Cardiac septum (tissue), 1 donor: ENCODE measurements around the gene PRM1. TPM values are rescaled to one million over a fixed set of nuclear protein-coding genes. Genes with fewer than 3 reads are reported as not detected.

Source experiments
- DNase-seq: peaks from one replicate; pipeline ENCODE4 v3.0.0-alpha.2; 2020; ENCODE audit warnings: low spot score
- intact Hi-C: fragments of 100-400 bp; cut with DNase I; formaldehyde crosslinking; loops from one replicate; pipeline ENCODE4 v1.14.0; 2022
- total RNA-seq: library from RNA; stranded (reverse); fragmentation: NEBNext Ultra II Directional; extraction: Animal tissue kit (Norgen Biotek cat#: 25700); gene quantifications from one replicate; pipeline ENCODE4 v1.2.1, GENCODE V29; 2021
- donor health status: DM: no; HTN: no; CAD: no.

PRM1 gene
- total RNA-seq, 1 donor from 2014 or later, result not detected

DNA sequence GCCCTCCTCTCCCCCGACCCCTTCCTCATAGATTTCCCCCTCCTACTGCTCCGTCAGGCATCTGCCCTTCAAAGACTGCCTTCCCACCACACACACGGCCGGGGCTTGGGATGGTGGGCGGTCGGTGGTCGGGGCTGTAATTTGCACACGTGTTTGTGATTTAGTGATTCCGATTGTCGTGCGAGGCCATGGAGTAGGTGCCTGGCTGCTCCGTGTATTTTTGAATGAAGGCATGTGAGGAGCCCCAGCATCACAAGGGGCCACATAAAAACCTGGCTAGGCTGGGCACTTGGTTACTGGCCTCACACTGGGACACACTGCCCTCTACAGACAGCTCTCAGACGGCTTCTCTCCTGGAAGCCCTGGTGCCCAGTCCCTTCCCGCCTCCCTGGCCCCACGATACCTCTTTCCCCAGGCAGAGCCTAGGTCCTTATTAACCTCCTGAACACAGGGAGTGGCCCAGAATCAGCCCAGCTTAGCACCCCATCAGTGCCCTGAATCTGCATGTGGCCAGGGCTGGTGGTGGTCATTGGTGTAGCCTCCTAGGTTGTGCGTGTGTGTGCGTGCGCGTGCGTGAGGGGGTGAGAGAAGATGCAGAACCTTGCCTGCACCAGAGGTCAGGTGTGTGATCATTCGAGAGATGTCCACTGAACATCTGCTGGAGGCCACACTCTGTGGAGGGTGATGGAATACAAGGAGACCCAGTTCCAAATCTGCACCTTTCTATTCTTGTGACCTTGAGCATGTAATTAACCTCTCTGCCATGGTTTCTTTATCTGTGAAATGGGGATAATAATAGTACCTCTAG lies 23.8 kb downstream of the PRM1 start:
- intact Hi-C loops, result loop anchor here (2.0 to 10.0 kb wide), 5 partner anchors 40 to 225 kb away; partner anchors contain the start of gene RMI2
- peak; percentile 88 for DNase-seq

DNA sequence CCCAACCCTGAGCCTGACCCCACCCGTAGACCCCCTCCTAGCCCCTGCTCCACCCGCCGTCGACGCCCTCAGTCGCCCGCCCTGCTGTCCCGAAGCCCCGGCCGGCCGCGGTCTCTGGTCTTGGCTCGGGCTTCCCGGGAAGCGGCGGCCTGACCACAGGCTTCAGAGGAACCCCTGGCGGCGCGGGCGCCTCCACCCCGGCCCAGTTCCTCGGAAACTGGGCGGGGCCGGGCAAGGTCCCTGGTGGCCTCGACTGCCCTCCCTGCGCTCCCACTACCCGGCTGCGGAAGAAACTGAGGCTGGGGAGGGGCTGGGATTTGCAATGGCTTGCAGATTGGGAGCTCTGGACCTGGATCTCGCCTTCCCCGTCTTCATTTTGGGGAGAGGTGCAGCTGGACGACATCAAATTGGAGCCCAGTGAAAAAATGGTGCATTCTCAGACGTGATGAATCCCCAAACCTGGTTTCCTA lies 24.4 kb downstream of the PRM1 start:
- DNase-seq, result peak; percentile 83
- intact Hi-C loops, result loop anchor here (1.0 to 10.0 kb wide), 6 partner anchors 41 to 285 kb away; partner anchors contain the start of gene RMI2

GRCh38 chr16:11255737-11256660 lies 25.1 kb downstream of the PRM1 start, which contains the start of gene SOCS1:
SOCS1 (minus strand) TSS chr16:11256204; CDS start chr16:11255478, 726 bp downstream.
- intact Hi-C loops, result loop anchor here (1.0 to 10.0 kb wide), 7 partner anchors 41 to 285 kb away; partner anchors contain the start of gene RMI2
- DNase-seq, result peak; percentile 96

GRCh38 chr16:11254913-11255736 lies 26.0 kb downstream of the PRM1 start:
- intact Hi-C loops, result loop anchor here (2.0 to 10.0 kb wide), 5 partner anchors 42 to 223 kb away; partner anchors contain the start of gene RMI2
- no peak for DNase-seq

GRCh38 chr16:11253995-11254912 lies 26.9 kb downstream of the PRM1 start:
- intact Hi-C loops, result loop anchor here (2.0 to 10.0 kb wide), 2 partner anchors 119 to 151 kb away; no protein-coding TSS in a partner anchor
- no peak for DNase-seq

- DNase-seq, result no peak
- intact Hi-C loops, result loop anchor here (10.0 kb wide), 1 partner anchor 119 kb away; no protein-coding TSS in a partner anchor
These were observed 27.8 kb downstream of the PRM1 start for GRCh38 chr16:11253009-11253994.

- no peak for DNase-seq
- intact Hi-C loops, result loop anchor here (10.0 kb wide), 1 partner anchor 118 kb away; no protein-coding TSS in a partner anchor
These were observed 28.6 kb downstream of the PRM1 start for GRCh38 chr16:11252482-11252931.

DNA sequence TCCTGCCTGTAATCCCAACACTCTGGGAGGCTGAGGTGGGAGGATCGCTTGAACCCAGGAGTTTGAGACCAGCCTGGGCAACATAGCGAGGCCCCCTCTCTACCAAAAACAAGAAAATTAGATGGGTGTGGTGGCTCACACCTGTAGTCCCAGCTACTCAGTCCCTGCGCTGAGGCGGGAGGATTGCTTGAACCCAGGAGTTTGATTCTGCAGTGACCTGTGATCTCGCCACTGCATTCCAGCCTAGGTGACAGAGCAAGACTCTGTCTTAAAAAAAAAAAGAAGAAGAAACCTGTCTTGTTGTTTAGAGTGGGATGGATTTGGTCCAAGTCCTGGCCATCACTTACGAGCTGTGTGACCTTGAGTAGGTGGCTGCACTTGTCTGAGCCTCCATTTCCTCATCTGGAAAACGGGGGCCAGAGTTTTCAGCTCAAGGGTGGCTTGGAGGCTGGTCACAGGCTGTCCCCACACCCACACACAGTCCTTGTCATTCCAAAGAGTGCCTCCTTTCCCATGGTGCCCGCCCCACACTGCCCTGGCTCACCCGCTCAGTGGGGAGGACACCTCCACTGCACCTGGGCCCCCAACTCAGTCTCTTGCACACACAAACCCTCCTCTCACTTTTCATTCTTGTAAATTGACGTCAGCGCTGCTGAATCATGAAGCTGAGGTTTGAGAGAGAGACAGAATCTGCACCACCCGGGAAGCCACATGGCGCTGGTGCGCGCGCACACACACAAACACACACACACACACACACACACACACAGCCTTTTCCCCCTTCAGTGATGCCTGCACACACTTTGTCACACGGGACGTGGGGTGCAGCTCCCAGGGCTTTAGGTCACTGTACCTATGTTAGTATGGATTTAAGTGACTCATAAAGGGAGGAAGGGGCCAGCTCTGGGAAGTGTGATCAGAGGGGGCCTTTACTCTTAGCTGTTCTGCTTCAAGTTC lies 29.3 kb downstream of the PRM1 start:
- DNase-seq, result no peak
- intact Hi-C loops, result loop anchor here (10.0 kb wide), 1 partner anchor 117 kb away; no protein-coding TSS in a partner anchor

DNA sequence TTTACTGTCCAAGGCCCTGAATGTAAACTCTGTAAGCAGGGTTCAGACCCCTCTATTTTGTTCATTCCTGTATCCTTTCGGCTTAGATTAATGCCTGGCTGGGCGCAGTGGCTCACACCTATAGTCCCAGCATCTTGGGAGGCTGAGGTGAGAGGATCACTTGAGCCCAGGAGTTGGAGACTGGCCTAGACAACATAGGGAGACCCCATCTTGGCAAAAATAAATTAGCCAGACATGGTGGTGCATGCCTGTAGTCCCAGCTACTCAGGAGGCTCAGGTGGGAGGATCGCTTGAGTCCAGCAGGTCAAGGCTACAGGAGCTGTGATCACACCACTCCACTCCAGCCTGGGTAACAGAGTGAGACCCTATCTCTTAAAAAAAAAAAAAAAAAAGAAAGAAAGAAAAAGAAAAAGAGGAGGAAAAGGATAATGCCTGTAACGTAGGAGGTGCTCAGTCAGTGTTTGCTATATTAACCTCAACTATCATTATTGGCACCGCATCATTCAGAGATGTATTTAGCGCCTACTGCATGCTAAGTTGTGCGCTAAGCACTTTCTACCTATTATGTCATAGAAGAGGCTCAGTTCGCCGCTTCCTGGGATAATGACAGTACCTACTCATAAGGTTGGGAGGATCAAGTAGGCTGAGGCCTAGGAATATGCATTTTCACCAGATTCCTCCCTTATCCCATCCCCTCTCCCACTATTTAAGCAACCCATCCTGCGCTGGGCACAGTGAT lies 30.2 kb downstream of the PRM1 start:
- intact Hi-C loops, result loop anchor here (10.0 kb wide), 1 partner anchor 116 kb away; no protein-coding TSS in a partner anchor
- DNase-seq, result no peak

- no peak for DNase-seq
- intact Hi-C loops, result loop anchor here (10.0 kb wide), 1 partner anchor 115 kb away; no protein-coding TSS in a partner anchor
These were observed 30.9 kb downstream of the PRM1 start for GRCh38 chr16:11250091-11250785.

DNA sequence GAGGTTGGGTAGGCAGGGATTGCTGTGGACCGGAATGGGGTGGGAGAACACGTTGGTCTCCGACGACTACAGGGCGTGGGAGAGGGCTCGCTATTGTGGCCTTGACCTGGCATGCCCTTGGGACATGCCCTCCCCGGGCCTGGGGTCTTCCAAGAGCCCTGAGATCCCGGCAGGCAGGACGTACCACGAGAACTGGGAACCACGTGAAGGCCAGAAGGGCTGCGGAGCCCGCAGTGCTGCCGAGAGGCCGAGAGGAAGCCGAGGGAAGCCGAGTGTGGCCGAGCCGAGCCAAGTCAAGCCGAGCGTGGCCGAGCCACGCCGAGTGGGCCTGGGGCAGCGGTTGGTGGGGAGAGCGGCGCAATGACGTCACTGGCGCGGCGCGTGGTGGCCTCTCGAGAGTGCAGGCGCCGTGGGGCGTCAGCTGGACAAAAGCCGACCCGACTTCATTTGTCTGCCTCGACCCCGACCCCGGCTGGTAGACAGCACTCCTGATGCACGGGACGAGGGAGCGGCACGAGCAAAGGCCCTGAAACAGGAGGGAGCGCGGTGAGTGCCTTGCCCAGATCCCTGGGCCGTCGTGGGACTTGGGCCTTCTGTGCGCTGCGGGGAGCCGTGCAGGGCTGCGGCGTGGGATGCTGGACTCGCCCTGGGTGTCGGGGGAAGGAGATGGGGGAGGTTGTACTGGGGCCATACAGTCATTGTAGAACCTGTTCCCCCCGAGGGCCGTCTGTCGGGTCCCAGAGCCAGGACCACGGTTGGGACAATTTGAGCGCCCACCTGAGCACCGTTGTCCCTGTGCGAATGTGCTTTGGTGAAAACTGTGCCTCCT lies 31.7 kb downstream of the PRM1 start:
- intact Hi-C loops, result loop anchor here (10.0 kb wide), 1 partner anchor 115 kb away; no protein-coding TSS in a partner anchor
- DNase-seq, result no peak

DNA sequence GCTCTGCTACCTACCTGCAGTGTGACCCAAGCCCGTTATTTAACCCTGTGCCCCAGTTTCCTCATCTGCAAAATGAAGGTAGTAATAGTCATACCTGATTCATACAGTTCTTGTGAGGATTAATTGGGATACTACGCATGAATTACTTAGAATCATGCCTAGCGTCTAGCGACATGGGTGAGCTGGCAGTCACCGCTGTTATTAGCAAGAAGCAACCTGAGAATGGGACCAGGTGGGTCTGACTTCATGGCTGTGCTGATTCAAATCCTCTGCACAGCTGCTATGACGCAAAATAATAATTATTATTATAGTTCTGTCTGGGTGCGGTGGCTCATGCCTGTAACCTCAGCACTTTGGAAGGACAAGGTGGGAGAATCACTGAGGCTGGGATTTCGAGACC lies 33.0 kb downstream of the PRM1 start:
- DNase-seq, result no peak
- intact Hi-C loops, result no loop called here

- intact Hi-C loops, result no loop called here
- no peak for DNase-seq
These were observed 35.1 kb downstream of the PRM1 start for GRCh38 chr16:11245988-11246387.
